Skeletal muscle cell (primary cell): ENCODE data around the gene RAN.
"Not testable (repeated sequence)": the region's sequence is repeated elsewhere in the genome, so short reads cannot be mapped to it uniquely, and the experiment has no call there.

Experiments
- DNase-seq: peaks from one replicate; pipeline ENCODE4 v3.0.0-alpha.2; 2010; ENCODE audit warnings: low read depth
- H3K4me3 ChIP-seq: 2 replicates; pipeline ENCODE4 v1.5.1; 2011; ENCODE audit warnings: low read depth, mild to moderate bottlenecking, control low read depth, low read length, moderate library complexity

Gene RAN

GRCh38 chr12:130876297-130876696 lies 4.4 kb downstream of the RAN start:
- H3K4me3 ChIP-seq = no peak overlapping the region
- DNase-seq = no peak

GRCh38 chr12:130876758-130877157 lies 4.9 kb downstream of the RAN start:
- DNase-seq = no peak
- H3K4me3 ChIP-seq = no peak overlapping the region

DNA sequence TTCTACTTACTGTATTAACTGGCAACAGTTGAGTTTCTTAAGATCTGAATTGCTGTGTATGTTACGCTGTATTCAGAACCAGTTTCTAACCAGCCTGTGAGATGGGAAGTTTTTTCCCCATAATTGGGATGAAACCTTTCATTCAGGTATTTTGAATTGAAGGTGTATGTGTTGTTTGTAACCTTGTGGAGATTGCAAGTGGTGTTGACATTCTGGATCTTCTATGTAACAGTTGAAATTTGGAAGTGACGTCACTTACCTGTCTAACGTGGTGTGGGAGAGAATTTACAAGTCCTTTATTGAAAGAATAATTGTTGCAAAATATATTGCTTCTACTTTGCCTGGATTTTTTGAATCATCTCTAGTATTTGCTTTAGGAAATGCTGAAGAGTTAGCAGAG lies 5.5 kb downstream of the RAN start:
- DNase-seq = no peak
- no peak overlapping the region for H3K4me3 ChIP-seq

- no peak overlapping the region for H3K4me3 ChIP-seq
- no peak for DNase-seq
Observed at GRCh38 chr12:130878193-130879185, 6.6 kb downstream of the RAN start.

DNA sequence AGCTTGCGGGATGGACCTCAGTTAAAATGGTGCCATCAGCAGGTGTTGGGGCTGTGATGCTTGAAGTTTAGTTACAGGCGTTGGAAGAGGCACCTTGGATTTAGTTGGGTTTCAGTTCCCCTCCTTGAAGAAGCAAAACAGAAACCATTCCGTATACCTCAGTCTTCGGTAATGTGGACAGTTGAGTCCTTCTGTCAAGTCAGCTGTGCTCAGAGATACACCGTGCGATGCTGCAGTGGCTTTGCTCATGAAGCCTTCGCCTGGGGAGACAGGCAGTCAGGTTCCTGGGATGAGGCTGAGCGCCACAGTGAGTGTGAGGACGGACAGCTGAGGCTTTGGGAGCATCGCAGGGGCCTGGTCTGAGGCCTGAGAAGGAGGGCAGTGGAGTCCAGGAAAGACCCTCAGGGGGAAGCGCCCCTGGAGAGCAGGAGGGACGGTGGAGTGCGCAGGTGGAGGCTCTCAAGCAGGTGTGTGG lies 7.4 kb downstream of the RAN start:
- DNase-seq = no peak
- no peak overlapping the region for H3K4me3 ChIP-seq

GRCh38 chr12:130879781-130880389 lies 8.0 kb downstream of the RAN start:
- peak overlapping the region; percentile 34 for H3K4me3 ChIP-seq
- no peak for DNase-seq

GRCh38 chr12:130880411-130880885 lies 8.6 kb downstream of the RAN start:
- peak overlapping the region; percentile 34 for H3K4me3 ChIP-seq
- DNase-seq = no peak

DNA sequence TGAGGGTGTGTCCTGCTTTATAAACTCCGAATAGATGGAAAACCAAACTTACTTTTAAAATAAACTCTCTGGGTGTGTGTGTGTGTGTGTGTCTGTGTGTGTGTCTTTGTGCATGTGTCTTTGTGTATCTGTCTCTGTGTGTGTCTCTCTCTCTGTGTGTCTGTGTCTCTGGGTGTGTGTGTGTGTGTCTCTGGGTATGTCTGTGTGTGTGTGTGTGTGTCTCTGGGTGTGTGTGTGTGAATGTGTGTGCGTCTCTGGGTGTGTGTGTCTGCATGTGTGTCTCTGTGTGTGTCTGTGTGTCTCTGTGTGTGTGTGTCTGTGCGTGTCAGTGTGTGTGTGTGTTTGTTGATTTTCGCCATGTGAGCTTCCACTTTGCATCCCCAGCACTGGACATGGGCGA lies 9.2 kb downstream of the RAN start:
- DNase-seq = no peak
- no peak overlapping the region for H3K4me3 ChIP-seq

DNA sequence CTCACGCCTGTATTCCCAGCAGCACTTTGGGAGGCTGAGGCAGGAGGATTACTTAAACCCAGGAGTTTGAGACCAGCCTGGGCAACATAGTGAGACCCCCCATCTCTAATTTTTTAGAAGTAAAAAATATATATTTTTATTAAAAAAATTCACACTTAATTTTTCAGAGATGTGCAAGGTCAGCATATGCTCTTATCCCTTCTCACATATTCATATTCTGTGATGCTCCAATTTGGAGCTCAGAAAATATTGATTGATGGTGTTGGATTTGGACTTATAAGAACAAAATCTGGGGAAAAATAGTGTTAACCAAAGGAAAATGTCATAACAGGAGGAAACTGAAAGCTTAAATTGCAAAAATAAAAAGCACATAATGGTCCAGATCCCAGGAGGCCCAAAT lies 9.7 kb downstream of the RAN start:
- no peak overlapping the region for H3K4me3 ChIP-seq
- no peak for DNase-seq

GRCh38 chr12:130887190-130887589 lies 15.3 kb downstream of the RAN start:
- DNase-seq, H3K4me3 ChIP-seq: not testable (repeated sequence)

GRCh38 chr12:130904064-130904463 lies 32.2 kb downstream of the RAN start:
- no peak overlapping the region for H3K4me3 ChIP-seq
- DNase-seq = no peak

- not testable (repeated sequence) for H3K4me3 ChIP-seq
Observed at GRCh38 chr12:130904936-130905455, 33.1 kb downstream of the RAN start.

DNA sequence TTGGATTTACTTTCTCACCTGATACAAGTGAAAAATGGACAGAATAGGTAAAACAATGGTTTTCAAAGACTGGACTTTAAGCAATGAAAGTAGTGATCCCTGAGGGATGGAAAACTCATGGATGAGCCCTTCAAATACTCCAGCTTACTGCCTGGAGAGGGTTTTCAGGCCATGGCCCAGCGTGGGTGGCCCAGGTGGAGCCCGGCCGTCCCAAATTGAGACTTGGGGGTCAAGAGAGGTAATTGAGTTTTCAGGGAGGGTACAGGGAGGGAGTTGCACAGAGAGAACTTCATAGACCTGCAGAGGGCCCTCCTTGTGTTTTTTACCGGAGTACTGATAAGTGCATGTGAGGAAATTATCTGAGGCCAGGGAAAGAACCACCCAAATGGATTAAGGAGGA lies 37.2 kb downstream of the RAN start:
- DNase-seq = no peak
- H3K4me3 ChIP-seq = no peak overlapping the region

More at GRCh38 chr12:130904936-130905455, 33.1 kb downstream of the RAN start:
- not testable (repeated sequence) for DNase-seq

DNA sequence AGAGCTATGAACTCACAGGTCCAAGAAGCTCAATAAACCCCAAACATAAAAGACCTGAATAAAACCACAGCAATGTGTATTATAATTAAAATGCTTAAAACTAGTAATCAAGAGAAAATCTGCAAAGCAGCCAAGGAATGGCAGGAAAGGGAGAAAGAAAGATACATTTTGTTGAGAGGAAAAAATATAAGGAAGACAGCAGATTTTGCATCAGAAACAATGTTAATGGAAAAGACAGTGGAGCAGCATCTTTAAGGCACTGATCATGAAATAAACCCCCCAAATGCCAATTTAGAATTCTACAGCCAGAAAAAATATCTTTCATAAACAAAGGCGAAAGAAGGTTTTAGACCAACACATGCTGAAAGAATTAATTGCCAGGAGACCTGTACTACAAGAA lies 39.3 kb downstream of the RAN start:
- DNase-seq = no peak
- H3K4me3 ChIP-seq = no peak overlapping the region

DNA sequence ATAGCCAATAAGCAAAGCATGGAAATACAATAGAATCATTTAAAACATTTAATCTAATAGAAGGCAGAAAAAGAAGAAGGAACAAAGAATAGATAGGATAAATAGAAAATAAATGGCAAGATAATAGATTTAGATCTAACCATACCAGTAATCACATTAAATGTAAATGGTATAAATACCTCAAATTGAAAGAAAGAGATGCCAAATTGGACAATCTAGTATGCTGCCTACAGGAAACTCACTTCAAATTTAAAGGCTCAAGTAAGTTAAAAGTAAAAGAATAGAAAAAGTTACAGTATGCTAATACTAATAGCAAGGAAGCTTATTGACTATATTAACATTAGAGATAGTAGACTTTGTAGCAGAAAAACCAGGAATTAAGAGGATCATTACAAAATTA lies 40.1 kb downstream of the RAN start:
- H3K4me3 ChIP-seq = no peak overlapping the region
- DNase-seq = no peak

GRCh38 chr12:130916241-130916911 lies 44.5 kb downstream of the RAN start:
- peak overlapping the region; percentile 3 for H3K4me3 ChIP-seq
- no peak for DNase-seq

DNA sequence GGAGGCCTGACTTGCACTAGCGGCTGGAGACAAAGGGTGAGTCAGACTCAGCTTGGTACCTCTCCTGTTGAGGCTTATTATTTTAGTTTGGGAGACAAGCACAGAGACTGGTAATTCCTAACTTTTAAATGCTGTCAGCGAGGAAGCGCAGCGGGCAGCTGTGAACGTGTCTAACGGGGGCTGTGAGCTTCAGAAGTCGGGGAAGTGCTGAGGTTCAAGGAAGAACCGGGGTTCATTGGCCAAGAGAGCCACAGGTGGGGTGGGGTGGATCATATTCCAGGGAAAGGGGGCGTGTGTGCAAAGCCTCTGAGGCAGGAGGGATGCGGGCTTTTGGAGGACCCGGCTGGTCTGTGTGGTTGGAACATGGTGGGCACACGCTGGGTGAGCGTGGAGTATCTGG lies 45.7 kb downstream of the RAN start:
- H3K4me3 ChIP-seq = no peak overlapping the region
- no peak for DNase-seq

DNA sequence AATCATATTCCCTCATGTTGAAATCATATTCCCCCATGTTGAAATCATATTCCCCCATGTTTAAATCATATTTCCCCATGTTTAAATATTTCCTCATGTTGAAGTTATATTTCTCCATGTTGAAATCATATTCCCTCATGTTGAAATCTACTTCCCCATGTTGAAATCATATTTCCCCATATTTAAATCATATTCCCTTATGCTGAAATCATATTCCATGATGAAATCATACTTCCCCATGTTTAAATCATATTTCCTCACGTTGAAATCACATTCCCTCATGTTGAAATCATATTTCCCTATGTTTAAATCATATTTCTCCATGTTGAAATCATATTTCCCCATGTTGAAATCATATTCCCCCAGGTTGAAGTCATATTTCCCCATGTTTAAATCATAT lies 47.2 kb downstream of the RAN start:
- DNase-seq = no peak
- H3K4me3 ChIP-seq = no peak overlapping the region

DNA sequence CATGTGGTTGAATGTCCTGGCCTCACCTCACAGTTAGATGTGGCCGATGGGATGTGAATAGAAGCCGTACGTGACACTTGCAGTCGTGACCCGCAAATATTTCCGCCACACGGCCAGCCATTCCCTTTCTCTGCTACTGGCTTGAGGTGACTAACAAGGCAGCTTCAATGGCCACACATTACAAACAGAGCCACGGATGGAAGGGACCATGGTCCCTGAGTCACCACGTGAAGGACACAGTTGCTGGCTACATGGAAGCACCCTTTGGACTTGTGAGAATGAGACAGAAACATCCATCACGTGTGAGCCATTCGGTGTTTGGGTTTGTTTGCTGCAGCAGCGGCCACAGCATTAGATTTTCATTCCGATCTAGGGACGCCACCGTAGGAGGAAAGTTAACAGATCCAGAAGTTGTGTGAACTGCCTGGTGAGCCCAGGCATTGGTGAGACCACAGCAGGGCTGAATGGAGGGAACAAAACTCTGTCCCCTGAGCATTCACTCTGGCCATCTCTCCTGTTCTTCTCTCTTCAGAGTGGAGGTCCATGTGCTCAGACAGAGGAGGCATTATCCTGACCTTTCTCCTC lies 48.3 kb downstream of the RAN start:
- no peak for DNase-seq
- H3K4me3 ChIP-seq = no peak overlapping the region
